ENCODE data around the gene TMEM131. TPM values are rescaled to one million over a fixed set of nuclear protein-coding genes. Genes with fewer than 3 reads are reported as not detected.

The TMEM131 gene
- total RNA-seq, 1 experiment from 2014 or later: 29.6 TPM

- H3K27ac ChIP-seq: no peak overlapping the region
- no peaks in the 10 kb centered on the region for H3K36me3 ChIP-seq (ENCODE audit: low read depth)
- no peak for DNase-seq
- H3K4me1 ChIP-seq (replicated peaks; ENCODE audit: insufficient read depth): no peaks in the 10 kb centered on the region
- no peak overlapping the region for H3K4me3 ChIP-seq
- intact Hi-C loops (cut with micrococcal nuclease; ENCODE audit: unreplicated experiment): no loop called here
- ChIA-PET POLR2A (ENCODE audit: unreplicated experiment) (no interaction called here), CTCF (no interaction called here)
- no peak overlapping the region for H3K4me2 ChIP-seq
- no peaks in the 10 kb centered on the region for H3K79me2 ChIP-seq (ENCODE audit: low read depth)
- BruUV-seq (replicated peaks): no TSS peak
- no peaks in the 10 kb centered on the region for H4K20me1 ChIP-seq (ENCODE audit: insufficient read depth)
- no peak overlapping the region for H2AFZ ChIP-seq
- no peaks in the 10 kb centered on the region for H3K9me2 ChIP-seq (ENCODE audit: insufficient read depth)
- TF ChIP-seq EZH2 (IDR thresholded peaks at IDR 0.05; ENCODE audit: low read depth): no peak
- TF ChIP-seq, protein P1, sequence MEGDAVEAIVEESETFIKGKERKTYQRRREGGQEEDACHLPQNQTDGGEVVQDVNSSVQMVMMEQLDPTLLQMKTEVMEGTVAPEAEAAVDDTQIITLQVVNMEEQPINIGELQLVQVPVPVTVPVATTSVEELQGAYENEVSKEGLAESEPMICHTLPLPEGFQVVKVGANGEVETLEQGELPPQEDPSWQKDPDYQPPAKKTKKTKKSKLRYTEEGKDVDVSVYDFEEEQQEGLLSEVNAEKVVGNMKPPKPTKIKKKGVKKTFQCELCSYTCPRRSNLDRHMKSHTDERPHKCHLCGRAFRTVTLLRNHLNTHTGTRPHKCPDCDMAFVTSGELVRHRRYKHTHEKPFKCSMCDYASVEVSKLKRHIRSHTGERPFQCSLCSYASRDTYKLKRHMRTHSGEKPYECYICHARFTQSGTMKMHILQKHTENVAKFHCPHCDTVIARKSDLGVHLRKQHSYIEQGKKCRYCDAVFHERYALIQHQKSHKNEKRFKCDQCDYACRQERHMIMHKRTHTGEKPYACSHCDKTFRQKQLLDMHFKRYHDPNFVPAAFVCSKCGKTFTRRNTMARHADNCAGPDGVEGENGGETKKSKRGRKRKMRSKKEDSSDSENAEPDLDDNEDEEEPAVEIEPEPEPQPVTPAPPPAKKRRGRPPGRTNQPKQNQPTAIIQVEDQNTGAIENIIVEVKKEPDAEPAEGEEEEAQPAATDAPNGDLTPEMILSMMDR (conservative IDR thresholded peaks at IDR 0.05): no peak
- H3K27me3 ChIP-seq (ENCODE audit: insufficient read depth, low read depth): no peaks in the 10 kb centered on the region
- H3K9me3 ChIP-seq (ENCODE audit: insufficient read depth, low read depth): no peaks in the 10 kb centered on the region; the same call in 1 of the 2 replicates
- no peaks in the 10 kb centered on the region for H3F3A ChIP-seq (ENCODE audit: insufficient read depth, low read depth)
Measured at GRCh38 chr2:98040331-98040939, 44.7 kb upstream of the TMEM131 start.

GRCh38 chr2:98039085-98039756, 43.5 kb upstream of the TMEM131 start:
- intact Hi-C loops (cut with micrococcal nuclease; ENCODE audit: unreplicated experiment): no loop called here
- Histone ChIP-seq H3K4me3 (no peak overlapping the region), H3K4me1 (replicated peaks; ENCODE audit: insufficient read depth) (no peaks in the 10 kb centered on the region), H4K20me1 (ENCODE audit: insufficient read depth) (no peaks in the 10 kb centered on the region), H3K4me2 (no peak overlapping the region), H2AFZ (no peak overlapping the region), H3F3A (ENCODE audit: insufficient read depth, low read depth) (no peaks in the 10 kb centered on the region), H3K27ac (no peak overlapping the region), H3K27me3 (ENCODE audit: insufficient read depth, low read depth) (no peaks in the 10 kb centered on the region), H3K9me3 (ENCODE audit: insufficient read depth, low read depth) (no peaks in the 10 kb centered on the region; the same call in 1 of the 2 replicates), H3K9me2 (ENCODE audit: insufficient read depth) (no peaks in the 10 kb centered on the region), H3K79me2 (ENCODE audit: low read depth) (no peaks in the 10 kb centered on the region), H3K36me3 (ENCODE audit: low read depth) (no peaks in the 10 kb centered on the region)
- POLR2A ChIA-PET (ENCODE audit: unreplicated experiment): no interaction called here
- CTCF ChIA-PET: no interaction called here
- BruUV-seq (replicated peaks): no TSS peak
- no peak for DNase-seq
- no peak for TF ChIP-seq EZH2 (IDR thresholded peaks at IDR 0.05; ENCODE audit: low read depth)
- TF ChIP-seq, protein P1 (conservative IDR thresholded peaks at IDR 0.05): no peak

GRCh38 chr2:98037666-98038336, 42.1 kb upstream of the TMEM131 start:
- no peaks in the 10 kb centered on the region for H3K4me1 ChIP-seq (replicated peaks; ENCODE audit: insufficient read depth)
- H3K9me2 ChIP-seq (ENCODE audit: insufficient read depth): no peaks in the 10 kb centered on the region
- H3K4me2 ChIP-seq: no peak overlapping the region
- no peaks in the 10 kb centered on the region for H3K27me3 ChIP-seq (ENCODE audit: insufficient read depth, low read depth)
- H3K9me3 ChIP-seq (ENCODE audit: insufficient read depth, low read depth): no peaks in the 10 kb centered on the region
- H3F3A ChIP-seq (ENCODE audit: insufficient read depth, low read depth): no peaks in the 10 kb centered on the region
- H4K20me1 ChIP-seq (ENCODE audit: insufficient read depth): no peaks in the 10 kb centered on the region
- intact Hi-C loops (cut with micrococcal nuclease; ENCODE audit: unreplicated experiment): no loop called here
- no peak for DNase-seq
- no peak for TF ChIP-seq EZH2 (IDR thresholded peaks at IDR 0.05; ENCODE audit: low read depth)
- TF ChIP-seq, protein P1 (conservative IDR thresholded peaks at IDR 0.05): no peak
- no peaks in the 10 kb centered on the region for H3K79me2 ChIP-seq (ENCODE audit: low read depth)
- no peak overlapping the region for H2AFZ ChIP-seq
- H3K4me3 ChIP-seq: no peak overlapping the region
- no TSS peak for BruUV-seq (replicated peaks)
- no peaks in the 10 kb centered on the region for H3K36me3 ChIP-seq (ENCODE audit: low read depth)
- ChIA-PET POLR2A (ENCODE audit: unreplicated experiment) (no interaction called here), CTCF (interaction anchor here (0.6 kb wide), 1 partner anchor 47 kb away, joined by 3 read pairs; no protein-coding TSS in a partner anchor)
- no peak overlapping the region for H3K27ac ChIP-seq

Data from PC-9 (cell line).